ENCODE data around the gene TULP3. TPM values are rescaled to one million over a fixed set of nuclear protein-coding genes. Genes with fewer than 3 reads are reported as not detected.

TULP3 gene
- total RNA-seq, 3 donors from 2014 or later, result 18.6 to 22.6 (median 20.8) TPM

- no peak for TF ChIP-seq POLR2A (IDR thresholded peaks at IDR 0.05)
- TF ChIP-seq POLR2AphosphoS5 (IDR thresholded peaks at IDR 0.05), result no peak
- no peak for TF ChIP-seq CTCF (IDR thresholded peaks at IDR 0.05)
- H3K27me3 ChIP-seq, result no peaks in the 10 kb centered on the region
- no peak overlapping the region for H3K27ac ChIP-seq
- intact Hi-C loops (cut with DNase I; ENCODE audit: low total_unique reads), result no loop called here
- H3K36me3 ChIP-seq, result no peaks in the 10 kb centered on the region
- no peak overlapping the region for H3K4me3 ChIP-seq
- H3K9me3 ChIP-seq, result no peaks in the 10 kb centered on the region
- no peak for DNase-seq (ENCODE audit: low spot score in 2 of 2)
- H3K4me1 ChIP-seq, result no peaks in the 10 kb centered on the region
Measured at GRCh38 chr12:2924019-2924418, 33.3 kb downstream of the TULP3 start.

- Histone ChIP-seq H3K4me3 (no peak overlapping the region), H3K27me3 (no peaks in the 10 kb centered on the region), H3K9me3 (no peaks in the 10 kb centered on the region), H3K27ac (no peak overlapping the region), H3K36me3 (no peaks in the 10 kb centered on the region), H3K4me1 (no peaks in the 10 kb centered on the region)
- intact Hi-C loops (cut with DNase I; ENCODE audit: low total_unique reads), result no loop called here
- no peak for DNase-seq (ENCODE audit: low spot score in 2 of 2)
- TF ChIP-seq CTCF (IDR thresholded peaks at IDR 0.05), result no peak
- TF ChIP-seq POLR2AphosphoS5 (IDR thresholded peaks at IDR 0.05), result no peak
- TF ChIP-seq POLR2A (IDR thresholded peaks at IDR 0.05), result no peak
Measured at GRCh38 chr12:2925322-2925995, 34.8 kb downstream of the TULP3 start.

- Histone ChIP-seq H3K4me3 (no peak overlapping the region), H3K9me3 (no peaks in the 10 kb centered on the region), H3K4me1 (no peaks in the 10 kb centered on the region), H3K27ac (no peak overlapping the region), H3K27me3 (no peaks in the 10 kb centered on the region), H3K36me3 (no peaks in the 10 kb centered on the region)
- TF ChIP-seq POLR2A (IDR thresholded peaks at IDR 0.05), result no peak
- no peak for TF ChIP-seq POLR2AphosphoS5 (IDR thresholded peaks at IDR 0.05)
- TF ChIP-seq CTCF (IDR thresholded peaks at IDR 0.05), result no peak
- intact Hi-C loops (cut with DNase I; ENCODE audit: low total_unique reads), result no loop called here
- DNase-seq (ENCODE audit: low spot score in 2 of 2), result no peak
Measured at GRCh38 chr12:2930865-2931264, 40.2 kb downstream of the TULP3 start.

- DNase-seq (ENCODE audit: low spot score in 2 of 2), result no peak
Measured at GRCh38 chr12:2933586-2933985, 42.9 kb downstream of the TULP3 start.

More at GRCh38 chr12:2933586-2933985, 42.9 kb downstream of the TULP3 start:
- Histone ChIP-seq H3K9me3 (no peaks in the 10 kb centered on the region), H3K27ac (no peak overlapping the region), H3K36me3 (no peaks in the 10 kb centered on the region), H3K4me1 (no peaks in the 10 kb centered on the region), H3K27me3 (no peaks in the 10 kb centered on the region), H3K4me3 (no peak overlapping the region)
- intact Hi-C loops (cut with DNase I; ENCODE audit: low total_unique reads), result no loop called here
- no peak for TF ChIP-seq POLR2A (IDR thresholded peaks at IDR 0.05)
- TF ChIP-seq POLR2AphosphoS5 (IDR thresholded peaks at IDR 0.05), result no peak
- no peak for TF ChIP-seq CTCF (IDR thresholded peaks at IDR 0.05)
